H1 (cell line): ENCODE results near the gene EBF3. TPM values are rescaled to one million over a fixed set of nuclear protein-coding genes. Genes with fewer than 3 reads are reported as not detected.

ENCODE experiments used
- ASH2L ChIP-seq: fragments of 200-600, 300-600 bp; sonication (generic); IDR thresholded peaks from one replicate; pipeline ENCODE4 v1.7.1; 2017; ENCODE audit warnings: low read length
- ATF2 ChIP-seq: IDR thresholded peaks from 2 replicates; pipeline ENCODE4 v1.6.1; 2012; ENCODE audit warnings: low read length, inconsistent platforms
- EP300 ChIP-seq, 2 experiments: IDR thresholded peaks; 1 replicate in 1 of 2; 2 replicates in 1 of 2; pipeline ENCODE4 v1.6.1; 2011 to 2012; ENCODE audit warnings: low read depth in 2 of 2, low read length in 2 of 2, mild to moderate bottlenecking in 2 of 2, borderline replicate concordance in 1 of 2, inconsistent platforms in 1 of 2, moderate library complexity in 1 of 2
- EZH2 ChIP-seq: fragments of 200-600 bp; sonication (generic); IDR thresholded peaks from 2 replicates; pipeline ENCODE4 v1.7.1; 2012; ENCODE audit warnings: low read depth, mild to moderate bottlenecking, moderate library complexity, low read length, inconsistent platforms; ENCODE audit not compliant: severe bottlenecking
- GTF2F1 ChIP-seq: IDR thresholded peaks from 2 replicates; pipeline ENCODE4 v1.6.1; 2012; ENCODE audit warnings: low read depth, low read length, improper control_type of control experiment, borderline replicate concordance
- JUN ChIP-seq: IDR thresholded peaks from 2 replicates; pipeline ENCODE4 v1.6.1; 2011; ENCODE audit warnings: low read depth, mild to moderate bottlenecking, improper control_type of control experiment, low read length
- MAFK ChIP-seq: IDR thresholded peaks from 2 replicates; pipeline ENCODE4 v1.6.1; 2012; ENCODE audit warnings: low read depth, mild to moderate bottlenecking, improper control_type of control experiment, low read length
- TAF7 ChIP-seq: optimal IDR thresholded peaks from 2 replicates; pipeline ENCODE3; 2011; ENCODE audit warnings: low read depth, mild to moderate bottlenecking, inconsistent platforms, low read length, moderate library complexity, borderline replicate concordance
- polyA plus RNA-seq, 7 experiments: library from polyadenylated mRNA; depleted of rRNA in 3 of 7; stranded (reverse) in 5 of 7; unstranded in 2 of 7; fragments of >200 nt in 5 of 7; fragments of 200-250 nt in 2 of 7; gene quantifications; 1 replicate in 5 of 7; 2 replicates in 1 of 7; 4 replicates in 1 of 7; pipeline versions ENCODE4 v1.2.1 to v1.2.3, GENCODE V29; 2011 to 2013; ENCODE audit warnings: missing spikeins in 2 of 7, mixed read lengths in 2 of 7
- total RNA-seq: library from RNA; stranded (reverse); fragmentation: NEBNext Ultra II Directional; extraction: Animal tissue kit (Norgen Biotek cat#: 25700); gene quantifications from 2 replicates; pipeline ENCODE4 v1.2.1, GENCODE V29; 2021

The EBF3 gene
- total and polyA plus RNA-seq, 2 of the 8 experiments (the other 6 are each of a cell fraction or from before 2014, with no cell fraction given) = 0.08 to 0.26 TPM

GRCh38 chr10:129969184-129969910, 5.3 kb upstream of the EBF3 start (continued):
- TF ChIP-seq JUN = no peak
- no peak for TF ChIP-seq EZH2
- TF ChIP-seq GTF2F1 = no peak
- TF ChIP-seq EP300 (IDR thresholded peaks at IDR 0.05; ENCODE audit: borderline replicate concordance in 1 of 2, low read depth in 2 of 2, low read length in 2 of 2) = no peak
- TF ChIP-seq TAF7 = no peak
- no peak for TF ChIP-seq ATF2
- TF ChIP-seq ASH2L = peak; percentile 16
- no peak for TF ChIP-seq MAFK
